Vagina (tissue), 2 donors: ENCODE data around the gene LKAAEAR1. TPM values are rescaled to one million over a fixed set of nuclear protein-coding genes. Genes with fewer than 3 reads are reported as not detected.
"Not testable (repeated sequence)": the region's sequence is repeated elsewhere in the genome, so short reads cannot be mapped to it uniquely, and the experiment has no call there.

Experiments used
- DNase-seq, 2 donors: peaks; one replicate each; pipeline ENCODE4 v3.0.0-alpha.2; 2017; ENCODE audit errors: extremely low spot score in 2 of 2
- H3K27ac ChIP-seq: fragments of 200-600 bp; sonication (generic); one replicate; pipeline ENCODE4 v1.5.1; 2019
- H3K27me3 ChIP-seq: fragments of 200-600 bp; sonication (generic); one replicate; pipeline ENCODE4 v1.5.1; 2019
- H3K36me3 ChIP-seq, 2 donors: fragments of 200-600 bp; sonication (generic); one replicate each; pipeline ENCODE4 v1.5.1; 2017 to 2019
- H3K4me1 ChIP-seq: fragments of 200-600 bp; sonication (generic); one replicate; pipeline ENCODE4 v1.5.1; 2019
- H3K4me3 ChIP-seq, 2 donors: fragments of 200-600 bp; sonication (generic); 1 replicate in 1 of 2; 2 replicates in 1 of 2; pipeline ENCODE4 v1.5.1; 2016 to 2019
- H3K9me3 ChIP-seq: fragments of 200-600 bp; sonication (generic); one replicate; pipeline ENCODE4 v1.5.1; 2019
- CTCF ChIP-seq, 3 experiments: fragments of 450-650 bp in 2 of 3; fragments of 200-600 bp in 1 of 3; sonication (generic) in 1 of 3; IDR thresholded peaks; one replicate each; pipeline ENCODE4 v1.5.1; 2017 to 2019; ENCODE audit warnings: antibody characterized with exemption in 3 of 3, mild to moderate bottlenecking in 2 of 3, moderate library complexity in 2 of 3
- POLR2A ChIP-seq, 2 donors: fragments of 450-650 bp; IDR thresholded peaks; one replicate each; pipeline ENCODE4 v1.6.1; 2017; ENCODE audit warnings: antibody characterized with exemption in 2 of 2, mild to moderate bottlenecking in 2 of 2, moderate library complexity in 2 of 2
- POLR2AphosphoS5 ChIP-seq, 2 donors: sonication (generic); formaldehyde crosslinking; IDR thresholded peaks; one replicate each; pipeline ENCODE4 v1.9.0; 2017; ENCODE audit warnings: antibody characterized with exemption in 2 of 2, mild to moderate bottlenecking in 2 of 2, low read depth in 1 of 2; ENCODE audit not compliant: insufficient read depth in 1 of 2
- intact Hi-C: fragments of 100-400 bp; cut with DNase I; formaldehyde crosslinking; loops from one replicate; pipeline ENCODE4 v1.15.1; 2023
- total RNA-seq: library from RNA; depleted of rRNA; stranded (reverse); fragments of >200 nt; gene quantifications from one replicate; pipeline ENCODE4 v1.2.3, GENCODE V29; 2016

The LKAAEAR1 gene
- total RNA-seq, 1 donor from 2014 or later, result not detected

- TF ChIP-seq POLR2AphosphoS5 (IDR thresholded peaks at IDR 0.05; ENCODE audit: insufficient read depth in 1 of 2, low read depth in 1 of 2) (no peak), POLR2A (IDR thresholded peaks at IDR 0.05) (no peak), CTCF (IDR thresholded peaks at IDR 0.05) (no peak)
- H3K36me3 ChIP-seq, result no peaks in the 10 kb centered on the region
- intact Hi-C loops, result no loop called here
- no peak overlapping the region for H3K27ac ChIP-seq
- H3K4me3 ChIP-seq, result no peak overlapping the region
- no peak for DNase-seq
- no peaks in the 10 kb centered on the region for H3K9me3 ChIP-seq
- no peaks in the 10 kb centered on the region for H3K4me1 ChIP-seq
- H3K27me3 ChIP-seq, result no peaks in the 10 kb centered on the region
Measured at GRCh38 chr20:64129146-64129782, 45.1 kb upstream of the LKAAEAR1 start.

- intact Hi-C loops, H3K36me3 ChIP-seq, H3K9me3 ChIP-seq, H3K27ac ChIP-seq, H3K4me1 ChIP-seq, H3K27me3 ChIP-seq, H3K4me3 ChIP-seq, DNase-seq: not testable (repeated sequence)
Measured at GRCh38 chr20:64123517-64123916, 39.3 kb upstream of the LKAAEAR1 start.

GRCh38 chr20:64122927-64123326 is 38.7 kb upstream of the LKAAEAR1 start:
- DNase-seq, intact Hi-C loops: not testable (repeated sequence)

GRCh38 chr20:64121586-64121985 is 37.4 kb upstream of the LKAAEAR1 start:
- H3K36me3 ChIP-seq, result no peaks in the 10 kb centered on the region
- DNase-seq, result no peak
- no peaks in the 10 kb centered on the region for H3K9me3 ChIP-seq
- H3K27ac ChIP-seq, result no peak overlapping the region
- H3K27me3 ChIP-seq, result no peaks in the 10 kb centered on the region
- intact Hi-C loops, result no loop called here
- H3K4me3 ChIP-seq, result no peak overlapping the region
- peaks cover 8% of the 10 kb centered on the region for H3K4me1 ChIP-seq
- TF ChIP-seq CTCF (IDR thresholded peaks at IDR 0.05) (no peak), POLR2AphosphoS5 (IDR thresholded peaks at IDR 0.05; ENCODE audit: insufficient read depth in 1 of 2, low read depth in 1 of 2) (no peak), POLR2A (IDR thresholded peaks at IDR 0.05) (no peak)

More at GRCh38 chr20:64122927-64123326, 38.7 kb upstream of the LKAAEAR1 start:
- H3K4me3 ChIP-seq, H3K27ac ChIP-seq, H3K9me3 ChIP-seq, H3K4me1 ChIP-seq, H3K27me3 ChIP-seq, H3K36me3 ChIP-seq: not testable (repeated sequence)

GRCh38 chr20:64119681-64120341 is 35.6 kb upstream of the LKAAEAR1 start:
- peak overlapping the region in 1 of 2 donors; percentile 28 for H3K4me3 ChIP-seq
- H3K27ac ChIP-seq, result no peak overlapping the region
- no peaks in the 10 kb centered on the region for H3K27me3 ChIP-seq
- no peaks in the 10 kb centered on the region for H3K9me3 ChIP-seq
- no peak for TF ChIP-seq CTCF (IDR thresholded peaks at IDR 0.05)
- TF ChIP-seq POLR2AphosphoS5 (IDR thresholded peaks at IDR 0.05; ENCODE audit: insufficient read depth in 1 of 2, low read depth in 1 of 2), result no peak
- no peak for TF ChIP-seq POLR2A (IDR thresholded peaks at IDR 0.05)
- H3K36me3 ChIP-seq, result no peaks in the 10 kb centered on the region
- H3K4me1 ChIP-seq, result peaks cover 8% of the 10 kb centered on the region
- intact Hi-C loops, result no loop called here
- DNase-seq, result no peak

- DNase-seq, result no peak
- TF ChIP-seq POLR2A (IDR thresholded peaks at IDR 0.05), result no peak
- TF ChIP-seq POLR2AphosphoS5 (IDR thresholded peaks at IDR 0.05; ENCODE audit: insufficient read depth in 1 of 2, low read depth in 1 of 2), result no peak
- TF ChIP-seq CTCF (IDR thresholded peaks at IDR 0.05), result no peak
- Histone ChIP-seq H3K9me3 (no peaks in the 10 kb centered on the region), H3K27me3 (no peaks in the 10 kb centered on the region), H3K27ac (no peak overlapping the region), H3K4me3 (no peak overlapping the region), H3K36me3 (no peaks in the 10 kb centered on the region), H3K4me1 (peaks cover 8% of the 10 kb centered on the region)
- intact Hi-C loops, result no loop called here
Measured at GRCh38 chr20:64119301-64119680, 35.1 kb upstream of the LKAAEAR1 start.

GRCh38 chr20:64117432-64117777 is 33.2 kb upstream of the LKAAEAR1 start:
- intact Hi-C loops, H3K36me3 ChIP-seq, H3K9me3 ChIP-seq, DNase-seq, H3K4me1 ChIP-seq, H3K27ac ChIP-seq, H3K4me3 ChIP-seq, H3K27me3 ChIP-seq: not testable (repeated sequence)
